Activated CD4-positive, CD25-positive, alpha-beta regulatory T cell (primary cell): ENCODE results near the gene LRAT.
"Not testable (repeated sequence)": the region's sequence is repeated elsewhere in the genome, so short reads cannot be mapped to it uniquely, and the experiment has no call there.

Experiments
- DNase-seq, 4 experiments: peaks; one replicate each; lab custom pipeline; 2025; lab: John Stamatoyannopoulos, UW

LRAT gene

DNA sequence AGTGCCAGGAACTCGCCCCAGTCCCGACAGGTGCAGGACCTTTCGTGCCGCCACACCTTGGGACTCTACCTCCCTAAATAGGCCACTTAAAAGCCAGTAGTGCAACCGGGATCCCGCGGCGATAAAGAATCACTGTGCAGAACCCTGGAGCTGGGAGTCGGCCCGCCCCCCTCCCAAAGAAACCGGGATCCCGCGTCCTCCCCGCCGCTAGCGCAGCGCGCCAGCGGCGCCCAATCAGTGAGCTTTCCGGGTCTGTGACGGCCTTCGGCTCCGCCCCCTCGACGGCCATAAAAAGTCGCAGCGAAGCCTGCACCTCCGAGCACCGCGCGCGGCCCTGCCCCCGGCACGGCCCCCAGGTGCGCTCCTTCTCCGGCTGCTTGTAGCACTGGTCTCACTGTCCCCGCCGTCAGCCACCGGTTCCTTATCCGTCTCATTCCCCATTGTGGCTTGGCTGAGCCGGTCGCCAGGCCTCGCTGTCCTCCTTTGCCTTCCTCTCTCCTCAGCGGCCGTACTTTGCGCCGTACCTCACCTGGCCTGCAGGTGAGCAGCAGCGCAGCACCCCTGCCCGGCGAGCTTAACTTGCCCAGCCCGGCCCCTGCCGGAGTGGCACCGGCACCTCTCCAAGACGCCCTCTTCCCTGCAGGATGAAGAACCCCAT, at the start of gene LRAT:
TSS of gene LRAT (plus strand) at position 318 of the 658 bp plus-strand sequence. CDS start at position 645, 327 bp downstream.
- peak in 1 of 4 experiments; percentile 1 for DNase-seq

DNA sequence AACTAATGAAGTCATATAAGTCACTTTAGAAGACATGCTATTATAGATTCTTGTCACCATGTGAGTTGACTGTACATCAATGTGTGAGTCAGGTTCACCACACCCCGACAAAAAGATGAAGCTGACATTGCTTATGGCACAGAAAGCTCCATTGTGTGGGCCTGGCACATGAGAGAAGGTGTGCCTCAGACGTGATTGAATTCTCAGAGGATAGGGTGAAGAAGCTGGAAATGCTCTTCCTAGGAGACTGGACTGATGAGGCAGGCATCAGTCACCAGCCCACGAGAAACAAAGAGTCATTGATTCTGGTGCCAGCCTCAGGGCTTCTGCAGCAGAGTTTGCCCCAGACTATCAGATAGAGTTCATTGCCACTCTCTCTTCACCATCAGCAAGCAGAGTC, 35.9 kb upstream of the LRAT start:
- no peak for DNase-seq

DNA sequence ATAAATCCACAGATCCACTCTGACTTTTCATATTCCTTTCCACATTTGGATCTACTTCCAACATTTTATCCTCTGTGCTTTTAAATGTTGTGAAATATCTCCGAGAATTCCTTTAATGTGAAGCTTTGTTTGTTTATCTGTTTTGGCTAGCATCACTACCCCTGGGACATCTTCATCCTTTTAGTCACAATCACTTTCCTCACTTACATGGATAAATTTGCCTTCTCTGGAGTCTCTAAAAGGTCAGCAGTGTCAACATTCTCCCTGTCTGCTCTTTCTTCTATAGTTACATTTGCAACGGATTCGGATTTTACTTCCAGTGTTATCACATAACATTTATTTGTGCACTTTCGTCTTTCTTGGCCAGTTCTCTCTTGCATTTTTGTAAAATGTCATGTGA, 34.2 kb upstream of the LRAT start:
- no peak for DNase-seq

DNA sequence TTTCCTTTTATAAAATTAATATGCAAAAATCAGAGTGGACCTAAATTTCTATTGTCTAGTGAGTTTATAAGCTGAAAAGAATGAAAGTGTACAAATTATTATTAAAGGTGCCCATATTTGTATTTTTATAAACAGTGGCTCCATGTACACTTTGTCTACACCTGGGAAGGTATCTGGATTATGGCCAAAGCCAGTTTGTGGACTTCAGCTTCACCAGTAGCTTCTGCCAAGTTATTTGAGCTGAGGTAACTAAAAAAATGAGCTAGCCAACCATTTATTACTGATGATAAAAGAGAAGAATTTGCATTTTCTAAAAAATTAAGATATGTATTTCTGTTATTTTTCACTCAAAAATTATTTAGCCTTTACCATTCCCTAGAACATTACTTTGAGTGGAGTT, 32.3 kb upstream of the LRAT start:
- no peak for DNase-seq

DNA sequence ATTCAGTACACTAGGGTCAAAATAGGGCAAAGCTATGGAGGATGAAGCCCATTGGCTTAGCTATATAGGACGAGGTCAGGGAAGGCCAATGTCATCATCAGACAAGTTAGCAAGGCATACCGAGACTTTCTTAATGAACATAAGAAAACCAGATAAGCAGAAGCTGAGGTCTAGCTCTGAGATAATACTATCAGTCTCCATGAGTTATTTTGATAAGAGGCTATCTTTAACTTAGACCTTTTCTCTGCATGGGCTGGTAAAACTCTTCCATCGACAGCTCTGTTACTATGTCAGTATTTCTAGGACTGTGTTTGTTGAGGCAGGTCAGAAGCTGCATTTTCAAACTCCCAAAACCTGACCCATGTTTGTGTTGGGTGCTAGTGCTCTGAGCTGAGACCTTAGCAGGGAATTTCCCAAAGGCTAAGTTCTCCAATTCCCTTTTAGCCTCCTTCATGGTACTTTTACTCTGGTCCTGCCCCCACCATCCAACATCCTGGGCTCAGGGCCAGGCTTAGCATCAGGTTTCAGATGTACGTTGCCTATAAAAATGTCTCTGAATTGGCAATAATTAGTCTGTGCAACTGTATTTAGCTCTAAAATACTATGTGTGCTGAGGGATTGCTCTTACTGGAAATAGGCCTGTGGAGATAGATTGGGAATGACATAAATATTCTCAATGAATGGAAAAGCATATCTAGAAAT, 29.3 kb upstream of the LRAT start:
- DNase-seq = no peak

DNA sequence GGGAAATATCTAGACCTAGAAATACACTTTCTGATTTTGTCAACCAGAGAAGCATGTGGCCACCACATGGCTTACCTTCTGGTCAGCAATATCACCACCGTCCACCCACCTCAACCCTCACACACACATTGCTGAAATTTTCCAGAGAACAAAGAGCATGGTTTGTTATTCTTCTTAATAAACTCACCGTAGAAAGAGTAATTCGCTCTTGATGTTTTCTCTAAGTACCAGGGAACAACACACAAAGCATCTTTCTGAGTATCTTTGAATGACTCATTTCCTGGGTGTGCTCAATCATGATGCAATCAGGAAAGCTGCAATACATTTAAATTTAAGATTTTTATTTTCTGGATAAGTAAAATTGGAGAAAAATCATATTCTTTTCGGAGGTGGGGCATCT, 24.7 kb upstream of the LRAT start:
- no peak for DNase-seq

DNA sequence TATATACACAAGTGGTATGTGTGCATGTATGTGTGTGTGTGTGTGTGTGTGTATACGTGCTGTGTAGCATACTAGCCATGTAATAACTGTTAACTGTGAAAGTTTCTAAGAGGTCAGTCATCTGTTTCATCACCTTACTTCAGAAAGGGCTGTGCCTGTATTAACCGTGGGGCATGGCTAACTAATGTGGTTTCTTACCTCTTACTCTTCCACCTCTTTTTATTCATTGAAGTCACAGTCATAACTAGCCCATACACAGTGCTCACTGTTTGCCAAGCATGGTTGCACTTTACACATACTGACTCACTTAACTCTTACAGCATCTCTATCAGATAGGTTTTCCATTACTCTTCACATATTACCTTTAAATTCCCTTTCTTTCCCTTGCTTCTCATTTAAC, 23.7 kb upstream of the LRAT start:
- no peak for DNase-seq

DNA sequence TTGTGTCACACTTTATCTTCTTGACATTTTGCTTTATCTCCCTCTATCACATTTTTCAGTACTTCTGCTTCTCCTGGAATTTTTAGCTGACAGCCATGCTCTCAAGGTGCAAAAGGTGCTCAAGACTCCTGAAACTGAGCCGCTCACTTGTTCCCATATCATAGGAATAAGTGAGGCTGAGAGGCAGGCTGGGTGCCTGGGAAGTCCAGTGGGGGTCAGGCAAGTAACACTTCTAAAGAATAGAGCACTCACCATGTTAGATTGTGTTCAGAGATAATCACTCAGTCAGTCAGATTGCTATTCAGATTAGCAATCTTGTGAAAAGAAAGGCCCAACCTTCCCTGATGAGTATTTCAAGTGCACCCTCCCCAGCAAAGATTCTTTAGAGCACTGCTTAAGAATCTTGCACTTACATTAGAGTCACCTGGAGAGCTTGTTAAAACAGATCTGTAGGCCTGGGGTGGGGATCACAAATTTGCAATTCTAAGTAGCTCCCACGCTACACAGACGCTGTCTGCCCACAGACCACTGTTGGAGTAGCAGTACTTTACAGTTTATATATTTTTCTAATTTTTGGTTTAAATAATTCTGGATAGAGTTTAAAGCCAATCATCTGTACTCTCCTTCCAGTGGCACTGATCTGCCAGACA, 23.1 kb upstream of the LRAT start:
- no peak for DNase-seq

DNA sequence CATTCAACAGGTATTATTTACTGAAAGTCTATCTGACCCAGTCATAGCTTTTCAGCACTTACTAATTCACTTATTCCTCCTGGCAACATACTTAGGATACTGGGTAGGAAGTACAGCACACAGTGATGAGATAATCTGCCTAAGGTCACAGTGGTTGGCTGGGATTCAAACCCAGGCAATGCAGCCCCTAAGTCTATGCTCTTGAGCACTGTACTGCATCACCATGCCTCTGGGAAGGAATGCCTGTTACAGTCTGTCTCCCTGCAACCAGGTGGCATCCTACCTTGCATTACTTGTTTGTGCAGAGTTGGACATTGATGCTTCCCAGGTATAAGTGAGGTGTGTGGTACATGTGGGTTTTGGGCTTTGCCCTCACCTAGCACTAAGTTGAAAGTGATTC, 21.5 kb upstream of the LRAT start:
- DNase-seq = no peak

DNA sequence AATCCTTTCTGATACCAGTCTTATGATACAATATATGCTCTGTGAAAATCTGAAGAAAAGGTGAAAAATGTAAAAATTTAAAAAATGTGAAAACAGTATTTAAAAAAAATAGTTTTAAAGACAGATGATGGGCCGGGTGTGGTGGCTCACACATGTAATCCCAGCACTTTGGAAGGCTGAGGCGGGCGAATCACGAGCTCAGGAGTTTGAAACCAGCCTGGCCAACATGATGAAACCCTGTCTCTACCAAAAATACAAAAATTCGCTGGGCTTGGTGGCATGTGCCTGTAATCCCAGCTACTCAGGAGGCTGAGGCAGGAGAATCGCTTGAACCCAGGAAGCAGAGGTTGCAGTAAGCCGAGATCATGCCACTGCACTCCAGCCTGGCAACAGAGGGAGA, 20.2 kb upstream of the LRAT start:
- DNase-seq = not testable (repeated sequence)

DNA sequence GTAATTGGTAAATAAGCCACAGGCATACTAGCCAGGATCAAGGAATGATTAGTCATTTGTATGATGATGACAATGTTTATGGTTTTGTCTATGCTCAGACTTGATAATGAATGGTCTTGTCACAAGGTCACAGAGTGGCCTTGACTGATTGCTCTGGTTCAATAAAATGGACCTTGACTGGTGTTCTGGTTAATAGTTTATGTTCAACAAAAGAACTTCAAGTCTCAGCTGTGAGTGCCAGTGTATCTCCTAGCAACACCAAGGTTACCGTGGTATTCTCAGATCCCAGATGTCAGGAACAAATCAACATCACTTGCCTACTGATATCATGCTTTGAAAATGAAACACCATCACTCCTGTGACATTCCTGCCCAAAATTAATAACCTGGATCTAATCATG, 16.3 kb upstream of the LRAT start:
- no peak for DNase-seq

DNA sequence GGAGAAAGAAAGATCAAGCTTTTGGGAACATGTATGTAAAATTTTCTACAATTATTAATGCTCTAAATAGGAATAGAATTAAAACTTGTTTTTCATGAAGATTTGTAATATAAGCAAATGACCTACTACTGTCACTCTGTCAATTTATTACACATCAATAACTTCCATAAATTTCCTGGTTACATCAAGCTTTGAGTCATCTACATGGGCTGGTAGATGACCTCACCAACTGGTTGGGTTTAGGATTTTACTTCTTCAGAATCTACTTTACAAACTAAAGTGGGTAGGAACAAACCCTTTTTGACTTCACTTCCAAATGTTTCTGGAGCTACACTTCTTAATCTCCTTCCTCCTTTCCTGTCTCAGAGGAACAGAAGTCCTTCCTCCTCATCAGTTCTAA, 12.0 kb upstream of the LRAT start:
- DNase-seq = no peak

DNA sequence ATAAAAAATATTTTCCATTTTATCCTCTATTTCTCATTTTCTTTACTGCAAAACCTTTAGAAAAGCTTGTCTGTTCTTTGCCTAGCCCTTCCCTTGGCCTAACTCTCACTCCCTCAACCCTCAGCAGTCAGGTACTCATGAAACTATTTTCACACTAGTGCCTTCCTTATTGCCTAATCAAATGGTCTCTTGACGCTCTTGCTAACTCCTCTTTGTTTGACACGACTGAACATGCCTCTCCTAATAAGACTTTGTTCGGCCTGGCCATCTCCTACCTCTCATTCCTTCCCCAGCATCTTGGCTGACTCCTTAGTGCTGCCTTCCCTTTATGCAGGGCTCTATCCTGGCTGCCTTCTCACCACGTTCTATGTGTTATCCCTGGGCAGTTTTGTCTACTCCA, 11.1 kb upstream of the LRAT start:
- no peak for DNase-seq

DNA sequence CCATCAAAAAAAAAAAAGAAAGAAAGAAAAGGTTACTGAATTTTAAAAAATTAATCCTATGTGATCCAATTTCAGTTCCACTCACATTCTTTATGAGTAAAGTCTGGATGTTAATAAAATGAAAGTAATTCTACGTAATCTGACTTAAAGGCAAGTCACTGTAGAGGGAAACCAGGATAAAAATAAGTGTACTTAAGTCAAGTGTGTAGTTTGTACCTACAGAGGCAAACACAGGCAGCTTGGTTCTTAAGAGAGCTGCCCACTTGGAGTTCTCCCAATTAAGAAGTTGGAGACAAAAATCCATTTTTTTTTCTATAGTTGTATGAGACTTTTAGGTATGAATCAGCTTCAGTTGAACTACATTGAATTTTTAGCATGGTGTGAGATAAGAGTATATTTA, 7.0 kb upstream of the LRAT start:
- DNase-seq = no peak

DNA sequence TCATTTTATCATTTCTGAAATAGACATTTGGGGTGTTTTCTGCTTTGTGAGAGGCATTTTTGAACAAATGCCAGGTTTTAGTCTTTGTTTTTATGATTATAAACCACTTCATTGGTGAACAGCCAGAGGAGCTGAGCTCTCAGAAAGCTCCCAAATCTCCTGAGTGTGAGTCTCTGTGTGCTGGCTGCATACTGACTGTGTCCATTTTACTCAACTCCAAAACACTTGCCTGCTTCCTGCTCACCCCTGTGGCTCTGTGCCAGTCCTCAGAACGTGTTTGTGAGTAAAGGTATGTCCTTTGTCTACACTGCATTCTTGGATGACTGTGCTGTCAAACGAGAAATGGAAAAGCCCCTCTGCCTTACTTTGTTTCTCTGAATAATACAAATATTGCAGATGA, 5.4 kb upstream of the LRAT start:
- no peak for DNase-seq

DNA sequence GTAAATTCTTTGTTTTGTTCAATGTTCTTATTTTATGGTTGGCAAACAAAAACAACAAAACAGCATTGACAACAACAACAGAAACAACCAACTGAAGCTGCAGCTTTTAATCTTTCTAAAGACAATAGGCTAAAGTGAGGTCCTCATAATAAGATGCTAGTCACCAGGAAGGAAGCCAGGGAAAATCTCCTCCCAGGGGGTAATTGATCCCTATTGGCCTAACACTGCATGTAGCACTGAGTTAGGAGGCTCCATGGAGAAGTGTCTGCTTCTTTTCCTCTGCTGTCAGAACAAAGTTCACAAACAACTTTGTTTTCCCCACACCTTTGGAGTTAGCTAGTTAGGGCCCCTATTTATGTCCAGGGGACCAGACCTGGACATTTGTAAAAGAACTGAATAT, 4.7 kb upstream of the LRAT start:
- no peak for DNase-seq

DNA sequence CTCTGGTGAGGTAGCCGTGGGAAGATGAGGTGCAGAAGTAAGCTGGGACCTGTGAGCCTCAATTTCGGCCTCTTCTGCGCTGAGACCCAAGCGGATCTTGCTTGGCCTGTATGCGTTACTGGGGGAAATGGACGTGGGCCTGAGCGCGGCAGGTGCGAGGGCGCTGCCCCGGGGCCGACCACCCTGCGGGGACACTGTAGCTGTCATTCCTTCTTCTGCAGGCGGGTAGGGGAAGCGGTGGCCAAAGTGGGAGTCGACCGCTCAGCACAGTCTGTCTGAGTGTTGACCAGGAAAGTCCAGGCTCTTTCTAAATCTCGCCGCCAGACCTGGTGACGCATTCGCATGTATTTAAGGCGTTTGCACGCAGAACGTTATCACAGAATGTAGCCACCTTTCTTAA, 3.3 kb upstream of the LRAT start:
- DNase-seq = no peak

DNA sequence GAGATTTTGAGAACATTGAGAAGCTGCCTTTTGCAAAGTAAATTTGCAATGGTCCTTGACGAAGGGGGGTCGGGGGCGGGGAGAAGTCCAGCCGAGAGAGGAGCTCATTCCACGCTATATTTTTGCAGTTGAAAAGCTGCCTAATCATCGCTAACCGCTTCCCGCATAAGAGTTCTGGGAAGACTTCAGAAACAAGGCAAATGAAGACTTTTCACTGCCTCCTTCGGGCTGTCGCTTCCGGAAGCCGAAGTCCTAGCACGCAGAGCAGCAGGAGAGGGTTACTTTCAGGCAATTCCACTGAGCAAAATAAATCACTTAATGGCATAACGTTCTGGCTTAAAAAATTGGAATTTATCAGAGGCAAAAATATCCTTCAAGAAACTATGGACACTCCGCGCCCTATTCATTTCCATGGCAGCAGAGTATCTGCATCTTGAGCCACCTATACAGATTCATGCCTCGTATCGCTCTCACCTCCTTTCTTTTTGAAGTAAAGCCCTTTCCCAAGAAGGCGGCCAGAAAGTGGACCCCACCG, 2.6 kb upstream of the LRAT start:
- no peak for DNase-seq

DNA sequence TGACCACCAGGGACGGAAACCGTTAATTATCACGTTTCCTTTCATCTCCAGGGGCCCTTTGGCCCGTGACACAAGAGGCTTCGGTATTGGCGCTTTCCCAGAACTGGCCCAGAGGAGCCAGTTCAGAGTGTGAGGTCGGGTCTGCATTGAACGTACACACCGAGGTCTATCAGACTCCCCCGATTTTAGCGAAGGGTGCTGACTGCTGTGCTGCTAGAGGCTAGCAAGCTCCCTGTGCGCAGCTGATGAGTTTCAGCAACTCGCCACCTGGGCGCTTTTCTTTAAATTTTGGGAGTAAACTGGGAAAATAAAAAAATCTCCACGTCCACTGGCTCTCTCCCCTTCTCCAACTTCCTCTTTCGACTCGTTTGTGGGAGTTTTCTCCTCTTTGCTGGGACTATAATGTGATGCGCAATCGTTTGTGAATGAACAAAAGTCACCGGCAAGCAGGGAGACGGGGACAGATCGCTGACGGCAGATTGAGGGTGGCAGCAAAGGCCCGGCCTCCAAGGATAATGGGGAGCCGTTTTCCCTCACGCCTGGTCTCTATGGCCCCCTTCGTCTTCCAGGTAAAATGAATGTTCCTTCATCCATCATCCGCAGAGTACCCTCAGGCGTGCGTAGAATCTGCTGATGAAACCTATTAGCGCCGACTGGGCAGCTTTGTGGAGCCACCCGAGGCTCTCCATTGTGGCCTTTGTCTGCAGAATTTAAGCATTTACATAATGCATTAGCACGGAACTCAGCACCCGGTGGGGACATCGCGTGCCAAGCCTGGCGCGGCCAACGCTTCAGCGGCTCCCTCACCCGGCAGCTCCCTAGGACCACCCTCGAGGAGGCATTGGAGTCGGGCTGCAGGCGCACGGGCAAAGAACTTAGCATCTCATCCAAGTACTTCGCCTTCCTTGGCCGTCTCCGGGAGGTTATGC, 1.6 kb upstream of the LRAT start:
- DNase-seq = no peak

DNA sequence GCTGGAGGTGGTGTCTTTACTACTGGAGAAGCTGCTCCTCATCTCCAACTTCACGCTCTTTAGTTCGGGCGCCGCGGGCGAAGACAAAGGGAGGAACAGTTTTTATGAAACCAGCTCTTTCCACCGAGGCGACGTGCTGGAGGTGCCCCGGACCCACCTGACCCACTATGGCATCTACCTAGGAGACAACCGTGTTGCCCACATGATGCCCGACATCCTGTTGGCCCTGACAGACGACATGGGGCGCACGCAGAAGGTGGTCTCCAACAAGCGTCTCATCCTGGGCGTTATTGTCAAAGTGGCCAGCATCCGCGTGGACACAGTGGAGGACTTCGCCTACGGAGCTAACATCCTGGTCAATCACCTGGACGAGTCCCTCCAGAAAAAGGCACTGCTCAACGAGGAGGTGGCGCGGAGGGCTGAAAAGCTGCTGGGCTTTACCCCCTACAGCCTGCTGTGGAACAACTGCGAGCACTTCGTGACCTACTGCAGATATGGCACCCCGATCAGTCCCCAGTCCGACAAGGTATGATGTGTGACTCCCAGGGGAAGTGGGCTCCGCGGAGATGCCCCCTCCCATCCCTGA, 634 bp downstream of the LRAT start:
- DNase-seq = no peak

DNA sequence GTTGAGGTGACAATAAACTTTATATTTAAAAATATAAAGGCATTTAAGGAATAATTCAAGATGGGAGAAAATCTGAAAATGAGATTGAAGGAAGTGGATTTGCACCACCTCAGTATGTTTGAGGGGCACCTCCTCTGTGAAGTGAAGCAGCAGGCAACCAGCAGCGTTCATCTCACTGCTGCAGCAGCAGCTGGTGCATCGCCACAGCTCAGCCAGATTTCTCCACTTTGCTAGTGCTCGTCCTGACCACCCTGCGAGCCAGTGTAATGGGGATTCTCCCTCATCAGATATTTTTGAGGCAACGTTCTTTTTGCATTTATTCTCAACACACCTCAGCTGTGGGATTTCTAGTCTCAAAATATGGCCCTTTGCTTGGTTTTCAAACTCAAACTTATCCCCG, 13.9 kb downstream of the LRAT start:
- DNase-seq = no peak

DNA sequence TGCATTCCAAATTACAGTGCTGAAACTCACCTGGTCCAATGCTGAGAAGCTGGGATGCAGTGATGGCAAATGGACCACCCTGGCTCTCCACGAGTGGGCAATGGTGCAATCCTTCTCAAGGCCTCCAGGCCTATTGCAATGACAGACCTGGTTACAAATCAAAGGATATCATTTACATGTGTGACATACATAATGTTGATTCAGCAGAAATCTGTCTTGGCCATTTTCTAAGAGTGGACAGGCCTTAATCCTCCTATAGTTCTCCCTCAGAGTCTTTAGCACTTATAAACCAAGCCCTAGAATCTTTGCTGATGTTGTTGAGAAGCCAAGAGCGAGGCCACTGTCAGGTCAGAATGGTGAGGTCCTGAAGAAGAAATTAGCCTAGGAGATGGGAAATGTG, 17.1 kb downstream of the LRAT start:
- DNase-seq = no peak
